WTC11 (cell line): Measurements from ENCODE around the gene ZIC1. TPM values are rescaled to one million over a fixed set of nuclear protein-coding genes. Genes with fewer than 3 reads are reported as not detected.

ENCODE experiments used
- ATAC-seq: fragments of 200-7000 bp; cut with Tn5 transposase; 2 replicates; pipeline ENCODE4 v1.10.0; 2021; ENCODE audit warnings: mild to moderate bottlenecking, moderate library complexity
- CTCF ChIA-PET: fragments of 300-600 bp; sonication (Branson Sonifier 250); formaldehyde crosslinking; loops from one replicate; lab custom pipeline; 2021; ENCODE audit warnings: antibody characterized with exemption; lab: Charles Lee
- POLR2A ChIA-PET: fragments of 350-600 bp; sonication (Branson Sonifier 250); formaldehyde crosslinking; loops from one replicate; lab custom pipeline; 2021; ENCODE audit warnings: antibody characterized with exemption; lab: Charles Lee
- DNase-seq: peaks from one replicate; pipeline ENCODE4 v3.0.0; 2021; ENCODE audit warnings: low spot score
- H3K27ac Mint-ChIP-seq: 2 replicates; pipeline ENCODE4 v1.8.0; 2021; ENCODE audit warnings: mixed read lengths
- H3K27me3 Mint-ChIP-seq: 2 replicates; pipeline ENCODE4 v1.8.0; 2021; ENCODE audit warnings: low read depth, mild to moderate bottlenecking, moderate library complexity, mixed read lengths
- H3K36me3 Mint-ChIP-seq: 2 replicates; pipeline ENCODE4 v1.8.0; 2021; ENCODE audit warnings: mixed read lengths
- H3K4me1 Mint-ChIP-seq: 2 replicates; pipeline ENCODE4 v1.8.0; 2022; ENCODE audit warnings: mixed read lengths
- H3K4me3 Mint-ChIP-seq: 2 replicates; pipeline ENCODE4 v1.8.0; 2021; ENCODE audit warnings: mild to moderate bottlenecking, moderate library complexity, mixed read lengths
- H3K9me3 Mint-ChIP-seq: 2 replicates; pipeline ENCODE4 v1.8.0; 2021; ENCODE audit warnings: mixed read lengths
- ATF2 ChIP-seq: sonication (generic); formaldehyde crosslinking; IDR thresholded peaks from 2 replicates; pipeline ENCODE4 v1.8.1; 2022; ENCODE audit warnings: low read depth, missing genetic modification reagents, borderline replicate concordance
- ELF4 ChIP-seq: sonication (generic); formaldehyde crosslinking; IDR thresholded peaks from 2 replicates; pipeline ENCODE4 v1.8.1; 2022; ENCODE audit warnings: low read depth, mild to moderate bottlenecking, moderate library complexity, missing genetic modification reagents
- HMGA2 ChIP-seq: fragments of 250-450 bp; sonication (Bioruptor Pico); IDR thresholded peaks from 2 replicates; pipeline ENCODE4 v1.4.0; 2021; ENCODE audit warnings: mild to moderate bottlenecking, moderate library complexity
- IRF1 ChIP-seq: sonication (generic); formaldehyde crosslinking; IDR thresholded peaks from 2 replicates; pipeline ENCODE4 v1.8.0; 2023; ENCODE audit warnings: missing genetic modification reagents
- MYBL2 ChIP-seq: sonication (generic); formaldehyde crosslinking; IDR thresholded peaks from 2 replicates; pipeline ENCODE4 v1.8.1; 2023; ENCODE audit warnings: mild to moderate bottlenecking, moderate library complexity, missing genetic modification reagents
- RORB ChIP-seq: fragments of 250-450 bp; sonication (Bioruptor Pico); IDR thresholded peaks from 2 replicates; pipeline ENCODE4 v1.9.0; 2021; ENCODE audit warnings: mild to moderate bottlenecking
- STAT6 ChIP-seq: sonication (generic); formaldehyde crosslinking; conservative IDR thresholded peaks from 2 replicates; pipeline ENCODE4 v1.8.1; 2023; ENCODE audit warnings: mild to moderate bottlenecking, low read depth, missing genetic modification reagents, moderate library complexity
- TP53 ChIP-seq: sonication (generic); formaldehyde crosslinking; IDR thresholded peaks from 2 replicates; pipeline ENCODE4 v1.8.1; 2023; ENCODE audit warnings: mild to moderate bottlenecking, missing genetic modification reagents
- ZMAT4 ChIP-seq: fragments of 250-450 bp; sonication (Bioruptor Pico); IDR thresholded peaks from 2 replicates; pipeline ENCODE4 v1.9.0; 2021; ENCODE audit warnings: mild to moderate bottlenecking
- ZNF138 ChIP-seq: sonication (generic); formaldehyde crosslinking; conservative IDR thresholded peaks from 2 replicates; pipeline ENCODE4 v1.8.1; 2022; ENCODE audit warnings: mild to moderate bottlenecking, moderate library complexity, missing genetic modification reagents
- ZNF281 ChIP-seq: sonication (generic); formaldehyde crosslinking; IDR thresholded peaks from 2 replicates; pipeline ENCODE4 v1.8.0; 2023; ENCODE audit warnings: mild to moderate bottlenecking, missing genetic modification reagents
- ZNF423 ChIP-seq: fragments of 250-450 bp; sonication (Bioruptor Pico); IDR thresholded peaks from 2 replicates; pipeline ENCODE4 v2.1.2; 2022; ENCODE audit warnings: mild to moderate bottlenecking, moderate library complexity
- total RNA-seq: library from RNA; stranded (reverse); gene quantifications from 3 replicates; pipeline ENCODE4 v1.2.3, GENCODE V29; 2021
- TF ChIP-seq, protein P1 (sequence below): sonication (generic); formaldehyde crosslinking; IDR thresholded peaks from 2 replicates; pipeline ENCODE4 v1.8.0; 2022; ENCODE audit warnings: mild to moderate bottlenecking, missing genetic modification reagents
- TF ChIP-seq, protein P2 (sequence below): sonication (generic); formaldehyde crosslinking; IDR thresholded peaks from 2 replicates; pipeline ENCODE4 v1.8.0; 2022; ENCODE audit warnings: mild to moderate bottlenecking, missing genetic modification reagents
- TF ChIP-seq, protein P3 (sequence below): sonication (generic); formaldehyde crosslinking; IDR thresholded peaks from 2 replicates; pipeline ENCODE4 v1.8.1; 2023; ENCODE audit warnings: mild to moderate bottlenecking, missing genetic modification reagents, borderline replicate concordance

ZIC1 gene
- total RNA-seq, 1 experiment from 2014 or later, result 59.7 TPM

- no peak for TF ChIP-seq STAT6 (CRISPR knock-in tag)
- TF ChIP-seq MYBL2 (CRISPR knock-in tag), result no peak
- TF ChIP-seq ZMAT4 (CRISPR knock-in tag), result no peak
- no peak for TF ChIP-seq ZNF138
- TF ChIP-seq, protein P1, sequence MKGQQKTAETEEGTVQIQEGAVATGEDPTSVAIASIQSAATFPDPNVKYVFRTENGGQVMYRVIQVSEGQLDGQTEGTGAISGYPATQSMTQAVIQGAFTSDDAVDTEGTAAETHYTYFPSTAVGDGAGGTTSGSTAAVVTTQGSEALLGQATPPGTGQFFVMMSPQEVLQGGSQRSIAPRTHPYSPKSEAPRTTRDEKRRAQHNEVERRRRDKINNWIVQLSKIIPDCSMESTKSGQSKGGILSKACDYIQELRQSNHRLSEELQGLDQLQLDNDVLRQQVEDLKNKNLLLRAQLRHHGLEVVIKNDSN (CRISPR knock-in tag), result no peak
- no peak for TF ChIP-seq HMGA2 (CRISPR knock-in tag)
- TF ChIP-seq ZNF281 (CRISPR knock-in tag), result no peak
- no peak for TF ChIP-seq ZNF423 (CRISPR knock-in tag)
Measured at GRCh38 chr3:147415874-147416273, 6.7 kb downstream of the ZIC1 start (continued).

- H3K4me3 Mint-ChIP-seq, result no peak overlapping the region
- ChIA-PET POLR2A (no interaction called here), CTCF (interaction anchor here (1.5 to 4.0 kb wide), 2 partner anchors 15 to 33 kb away, joined by 4 to 23 read pairs; no protein-coding TSS in a partner anchor)
- TF ChIP-seq ELF4 (no peak), STAT6 (CRISPR knock-in tag) (no peak), IRF1 (CRISPR knock-in tag) (no peak), ATF2 (no peak), RORB (CRISPR knock-in tag) (no peak), TP53 (CRISPR knock-in tag) (no peak)
- TF ChIP-seq, protein P2, sequence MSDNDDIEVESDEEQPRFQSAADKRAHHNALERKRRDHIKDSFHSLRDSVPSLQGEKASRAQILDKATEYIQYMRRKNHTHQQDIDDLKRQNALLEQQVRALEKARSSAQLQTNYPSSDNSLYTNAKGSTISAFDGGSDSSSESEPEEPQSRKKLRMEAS (CRISPR knock-in tag), result no peak
- TF ChIP-seq, protein P3, sequence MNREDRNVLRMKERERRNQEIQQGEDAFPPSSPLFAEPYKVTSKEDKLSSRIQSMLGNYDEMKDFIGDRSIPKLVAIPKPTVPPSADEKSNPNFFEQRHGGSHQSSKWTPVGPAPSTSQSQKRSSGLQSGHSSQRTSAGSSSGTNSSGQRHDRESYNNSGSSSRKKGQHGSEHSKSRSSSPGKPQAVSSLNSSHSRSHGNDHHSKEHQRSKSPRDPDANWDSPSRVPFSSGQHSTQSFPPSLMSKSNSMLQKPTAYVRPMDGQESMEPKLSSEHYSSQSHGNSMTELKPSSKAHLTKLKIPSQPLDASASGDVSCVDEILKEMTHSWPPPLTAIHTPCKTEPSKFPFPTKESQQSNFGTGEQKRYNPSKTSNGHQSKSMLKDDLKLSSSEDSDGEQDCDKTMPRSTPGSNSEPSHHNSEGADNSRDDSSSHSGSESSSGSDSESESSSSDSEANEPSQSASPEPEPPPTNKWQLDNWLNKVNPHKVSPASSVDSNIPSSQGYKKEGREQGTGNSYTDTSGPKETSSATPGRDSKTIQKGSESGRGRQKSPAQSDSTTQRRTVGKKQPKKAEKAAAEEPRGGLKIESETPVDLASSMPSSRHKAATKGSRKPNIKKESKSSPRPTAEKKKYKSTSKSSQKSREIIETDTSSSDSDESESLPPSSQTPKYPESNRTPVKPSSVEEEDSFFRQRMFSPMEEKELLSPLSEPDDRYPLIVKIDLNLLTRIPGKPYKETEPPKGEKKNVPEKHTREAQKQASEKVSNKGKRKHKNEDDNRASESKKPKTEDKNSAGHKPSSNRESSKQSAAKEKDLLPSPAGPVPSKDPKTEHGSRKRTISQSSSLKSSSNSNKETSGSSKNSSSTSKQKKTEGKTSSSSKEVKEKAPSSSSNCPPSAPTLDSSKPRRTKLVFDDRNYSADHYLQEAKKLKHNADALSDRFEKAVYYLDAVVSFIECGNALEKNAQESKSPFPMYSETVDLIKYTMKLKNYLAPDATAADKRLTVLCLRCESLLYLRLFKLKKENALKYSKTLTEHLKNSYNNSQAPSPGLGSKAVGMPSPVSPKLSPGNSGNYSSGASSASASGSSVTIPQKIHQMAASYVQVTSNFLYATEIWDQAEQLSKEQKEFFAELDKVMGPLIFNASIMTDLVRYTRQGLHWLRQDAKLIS (CRISPR knock-in tag), result no peak
- H3K27me3 Mint-ChIP-seq, result peaks cover 99% of the 10 kb centered on the region
- no peak overlapping the region for H3K27ac Mint-ChIP-seq
- no peak for ATAC-seq
- no peaks in the 10 kb centered on the region for H3K36me3 Mint-ChIP-seq
- peaks cover 84% of the 10 kb centered on the region for H3K4me1 Mint-ChIP-seq
- no peaks in the 10 kb centered on the region for H3K9me3 Mint-ChIP-seq
- DNase-seq, result no peak
Measured at GRCh38 chr3:147416931-147417330, 7.8 kb downstream of the ZIC1 start.
